K562 (cell line): ENCODE results near the gene CPLX1.

ENCODE experiments used
- ARHGAP35 ChIP-seq: fragments of 450-650 bp; IDR thresholded peaks from 2 replicates; pipeline ENCODE4 v1.6.1; 2018; ENCODE audit not compliant: partially characterized antibody
- HMG20A ChIP-seq: fragments of 450-650 bp; formaldehyde crosslinking; conservative IDR thresholded peaks from 2 replicates; pipeline ENCODE4 v1.4.0; 2020; ENCODE audit warnings: mild to moderate bottlenecking, mixed read lengths
- SMARCE1 ChIP-seq: fragments of 450-650 bp; IDR thresholded peaks from 2 replicates; pipeline ENCODE4 v1.7.1; 2016; ENCODE audit warnings: mild to moderate bottlenecking
- TAF1 ChIP-seq: IDR thresholded peaks from 2 replicates; pipeline ENCODE4 v1.6.1; 2011; ENCODE audit warnings: mild to moderate bottlenecking, low read length, moderate library complexity; ENCODE audit not compliant: insufficient read depth, control insufficient read depth, severe bottlenecking; ENCODE audit errors: extremely low read depth

GRCh38 chr4:822361-823175 is 3.4 kb downstream of the CPLX1 start:
- no peak for TF ChIP-seq SMARCE1
- no peak for TF ChIP-seq TAF1
- no peak for TF ChIP-seq ARHGAP35
- no peak for TF ChIP-seq HMG20A (CRISPR knock-in tag)
